ENCODE results near the gene PSRC1. TPM values are rescaled to one million over a fixed set of nuclear protein-coding genes. Genes with fewer than 3 reads are reported as not detected.

PSRC1 gene
- total and polyA plus RNA-seq, 12 donors = 0.52 to 13.2 (median 2.5) TPM

GRCh38 chr1:109268431-109269211 lies 14.3 kb downstream of the PSRC1 start:
- TF ChIP-seq CTCF (IDR thresholded peaks at IDR 0.05) (no peak), POLR2A (IDR thresholded peaks at IDR 0.05) (no peak)
- no peaks in the 10 kb centered on the region for H3K9me3 ChIP-seq (replicated peaks in 1 of 3)
- H3K27ac ChIP-seq = no peak overlapping the region
- intact Hi-C loops (cut with DNase I) = loop anchor here in 1 of 2 donors (5.0 kb wide), 1 partner anchor 51 kb away; no protein-coding TSS in a partner anchor
- no peak for DNase-seq
- H3K27me3 ChIP-seq = no peaks in the 10 kb centered on the region
- 83 to 95% (median 93%) methylated on average over 12 to 29 of the region's 29 CpGs for WGBS, 4 donors
- no peak overlapping the region for H3K4me3 ChIP-seq
- no peaks in the 10 kb centered on the region for H3K36me3 ChIP-seq (replicated peaks in 1 of 2)
- H3K4me1 ChIP-seq (replicated peaks in 1 of 2) = no peaks in the 10 kb centered on the region

GRCh38 chr1:109267743-109268300 lies 15.1 kb downstream of the PSRC1 start:
- intact Hi-C loops (cut with DNase I) = loop anchor here in 1 of 2 donors (5.0 kb wide), 1 partner anchor 51 kb away; no protein-coding TSS in a partner anchor
- WGBS, 4 donors = 92 to 100% (median 97%) methylated on average over 5 to 17 of the region's 17 CpGs
- no peaks in the 10 kb centered on the region for H3K36me3 ChIP-seq (replicated peaks in 1 of 2)

GRCh38 chr1:109266965-109267364 lies 16.0 kb downstream of the PSRC1 start:
- Histone ChIP-seq H3K4me3 (no peak overlapping the region), H3K36me3 (replicated peaks in 1 of 2) (no peaks in the 10 kb centered on the region), H3K9me3 (replicated peaks in 1 of 3) (no peaks in the 10 kb centered on the region), H3K4me1 (replicated peaks in 1 of 2) (no peaks in the 10 kb centered on the region), H3K27ac (no peak overlapping the region), H3K27me3 (no peaks in the 10 kb centered on the region)
- 72 to 95% (median 90%) methylated on average over 7 to 11 of the region's 11 CpGs for WGBS, 4 donors
- DNase-seq = peak in 1 of 7 donors; percentile 12
- TF ChIP-seq CTCF (IDR thresholded peaks at IDR 0.05) (no peak), POLR2A (IDR thresholded peaks at IDR 0.05) (no peak)
- intact Hi-C loops (cut with DNase I) = loop anchor here in 1 of 2 donors (5.0 kb wide), 1 partner anchor 50 kb away; no protein-coding TSS in a partner anchor

More at GRCh38 chr1:109267743-109268300, 15.1 kb downstream of the PSRC1 start:
- Histone ChIP-seq H3K4me3 (no peak overlapping the region), H3K27ac (no peak overlapping the region), H3K27me3 (no peaks in the 10 kb centered on the region), H3K4me1 (replicated peaks in 1 of 2) (no peaks in the 10 kb centered on the region), H3K9me3 (replicated peaks in 1 of 3) (no peaks in the 10 kb centered on the region)
- peak in 1 of 7 donors; percentile 14 for DNase-seq
- no peak for TF ChIP-seq CTCF (IDR thresholded peaks at IDR 0.05)
- no peak for TF ChIP-seq POLR2A (IDR thresholded peaks at IDR 0.05)

GRCh38 chr1:109265741-109266330 lies 17.1 kb downstream of the PSRC1 start:
- no peaks in the 10 kb centered on the region for H3K36me3 ChIP-seq (replicated peaks in 1 of 2)

More at GRCh38 chr1:109265741-109266330, 17.1 kb downstream of the PSRC1 start:
- DNase-seq = no peak
- H3K27ac ChIP-seq = no peak overlapping the region
- intact Hi-C loops (cut with DNase I) = loop anchor here in 1 of 2 donors (5.0 kb wide), 1 partner anchor 49 kb away; no protein-coding TSS in a partner anchor
- H3K4me1 ChIP-seq (replicated peaks in 1 of 2) = no peaks in the 10 kb centered on the region
- no peaks in the 10 kb centered on the region for H3K9me3 ChIP-seq (replicated peaks in 1 of 3)
- no peak overlapping the region for H3K4me3 ChIP-seq
- no peaks in the 10 kb centered on the region for H3K27me3 ChIP-seq
- 91 to 93% (median 92%) methylated on average over 8 to 13 of the region's 13 CpGs for WGBS, 4 donors
- TF ChIP-seq POLR2A (IDR thresholded peaks at IDR 0.05) = no peak
- TF ChIP-seq CTCF (IDR thresholded peaks at IDR 0.05) = no peak
